22Rv1 (cell line): ENCODE results near the gene PRRG1.

Experiments used
- CTCF ChIP-seq: fragments of 450-650 bp; IDR thresholded peaks from 2 replicates; pipeline ENCODE4 v1.5.1; 2017; ENCODE audit warnings: mild to moderate bottlenecking
- ZFX ChIP-seq: fragments of 450-650 bp; IDR thresholded peaks from 2 replicates; pipeline ENCODE4 v1.6.1; 2017; ENCODE audit warnings: antibody characterized with exemption, borderline replicate concordance

DNA sequence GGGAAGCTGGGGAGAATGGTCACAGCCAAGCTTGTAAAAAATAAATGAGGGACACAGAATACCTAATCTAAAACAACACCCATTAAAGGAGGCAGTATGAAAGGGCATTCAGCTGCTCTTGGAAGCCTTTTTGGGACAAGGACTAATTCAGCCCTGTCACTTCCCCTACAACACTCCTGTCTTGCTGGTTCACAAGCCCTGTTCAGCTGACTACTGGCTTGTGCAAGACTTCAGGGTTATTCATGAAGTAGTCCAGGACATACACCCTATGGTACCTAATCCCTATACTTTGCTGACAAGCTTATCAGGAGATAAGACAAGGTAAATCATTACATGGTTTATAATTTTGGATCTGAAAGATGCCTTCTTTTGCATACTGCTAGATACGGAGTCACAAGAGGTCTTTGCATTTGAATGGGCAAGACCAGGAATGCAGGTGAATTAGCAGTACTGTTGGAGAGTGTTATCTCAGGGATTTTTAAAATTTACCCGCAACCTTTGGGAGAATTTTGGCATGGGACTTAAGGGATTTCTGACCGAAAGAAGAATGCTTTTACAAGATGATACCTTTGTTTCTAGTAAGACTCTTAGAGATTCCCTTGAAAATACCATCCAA lies 119.1 kb downstream of the PRRG1 start:
- no peak for TF ChIP-seq CTCF
- TF ChIP-seq ZFX = no peak
